GM18517 (cell line): ENCODE measurements around the gene TMEM53.

Source experiments
- ATAC-seq: cut with Tn5 transposase; IDR thresholded peaks from one replicate; pipeline ENCODE4 v1.9.1; 2021; ENCODE audit warnings: mild to moderate bottlenecking, moderate library complexity; ENCODE audit not compliant: unreplicated experiment

Gene TMEM53

DNA sequence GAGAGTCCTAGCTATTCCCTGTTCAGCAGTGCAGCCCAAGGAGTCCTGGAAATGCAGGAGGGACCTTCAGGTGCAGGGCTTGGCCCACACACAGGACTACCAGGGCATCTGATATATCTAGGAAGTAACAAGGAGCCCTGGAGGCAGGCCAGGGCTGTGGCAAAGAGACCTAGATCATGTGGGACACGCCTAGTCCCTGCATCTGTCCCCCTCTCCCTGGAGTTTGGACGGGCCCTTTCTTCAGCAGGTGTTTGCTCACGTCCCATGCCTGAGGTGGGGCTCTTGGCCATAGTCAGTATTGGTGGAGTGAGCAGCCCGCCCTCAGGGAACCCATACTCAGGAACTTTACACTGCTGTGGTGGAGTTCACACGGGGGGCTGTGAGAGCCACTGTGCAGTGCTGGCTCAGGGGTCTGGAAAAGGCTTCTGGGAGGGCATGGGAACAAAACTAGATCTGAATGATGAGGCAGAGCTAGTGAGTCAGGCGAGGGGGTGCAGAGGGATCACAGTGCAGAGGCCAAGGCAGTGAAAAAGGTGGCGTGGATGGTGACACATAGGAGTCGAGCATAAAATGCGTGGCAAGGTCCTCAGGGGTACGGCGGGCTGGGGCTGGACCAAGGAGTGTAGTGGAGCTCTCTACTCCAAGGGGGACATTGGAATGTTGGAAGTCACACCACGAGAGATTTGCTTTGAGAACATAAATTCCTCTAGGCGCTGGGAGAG is 25.6 kb downstream of the TMEM53 start:
- ATAC-seq = no peak

- ATAC-seq = no peak
Measured at GRCh38 chr1:44647896-44648295, 26.4 kb downstream of the TMEM53 start.

GRCh38 chr1:44646261-44647110 is 27.8 kb downstream of the TMEM53 start:
- ATAC-seq = no peak

DNA sequence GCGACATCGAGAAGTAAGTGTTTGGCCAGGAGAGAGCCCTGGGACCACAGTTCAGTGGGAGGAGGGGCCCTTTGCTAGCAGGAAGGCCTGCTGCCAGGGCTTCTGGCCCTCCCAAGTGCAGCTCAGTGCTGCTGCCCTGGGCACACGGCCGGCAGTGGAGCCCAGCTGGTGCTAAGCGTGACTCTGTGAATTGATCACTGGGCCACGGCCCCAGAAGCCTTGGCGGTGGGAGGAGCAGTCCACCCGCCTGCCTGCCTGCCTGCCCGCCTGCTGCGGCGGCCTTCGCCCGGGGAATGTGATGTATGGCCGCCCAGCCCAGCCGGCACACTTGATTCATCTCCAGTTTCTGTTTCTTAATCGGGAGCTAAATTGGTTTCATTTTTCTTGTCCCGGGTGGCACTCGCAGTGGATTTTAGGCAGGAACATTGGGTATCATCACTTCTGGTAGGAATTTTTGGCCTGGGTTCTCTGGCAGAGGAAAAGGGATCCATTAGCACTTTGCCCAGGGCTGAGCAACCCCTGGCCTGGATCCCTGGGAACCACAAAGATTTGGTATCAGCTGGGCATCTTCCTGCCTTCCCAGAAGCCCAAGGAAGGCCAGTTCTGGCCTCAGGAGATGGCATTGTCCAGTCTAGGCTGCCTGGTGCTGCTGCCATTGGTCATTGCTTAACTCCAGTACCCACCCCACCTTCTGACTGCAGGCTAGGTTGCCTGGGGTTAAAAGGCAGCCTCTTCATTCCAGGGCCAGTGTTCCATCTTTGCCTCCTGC is 28.6 kb downstream of the TMEM53 start:
- no peak for ATAC-seq

DNA sequence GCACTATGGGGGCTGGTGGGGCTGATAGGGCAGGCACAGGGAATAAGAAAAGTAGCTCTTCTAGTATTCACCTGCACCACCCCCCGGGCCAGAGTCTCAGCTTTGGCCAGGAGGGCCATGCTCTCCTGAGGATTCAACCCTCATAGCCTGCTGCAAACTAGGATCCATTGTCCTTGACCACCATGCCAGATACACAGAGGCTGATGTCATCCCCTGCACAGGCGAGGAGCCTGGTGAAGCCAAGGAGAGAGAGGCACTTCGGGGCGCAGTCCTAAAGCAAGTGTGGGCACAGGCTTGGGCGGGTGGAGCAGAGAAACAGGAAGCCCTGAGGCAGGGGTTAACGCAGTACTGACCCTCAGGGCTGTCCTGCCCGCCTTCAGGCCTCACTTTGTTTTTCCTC is 29.5 kb downstream of the TMEM53 start:
- ATAC-seq = no peak

DNA sequence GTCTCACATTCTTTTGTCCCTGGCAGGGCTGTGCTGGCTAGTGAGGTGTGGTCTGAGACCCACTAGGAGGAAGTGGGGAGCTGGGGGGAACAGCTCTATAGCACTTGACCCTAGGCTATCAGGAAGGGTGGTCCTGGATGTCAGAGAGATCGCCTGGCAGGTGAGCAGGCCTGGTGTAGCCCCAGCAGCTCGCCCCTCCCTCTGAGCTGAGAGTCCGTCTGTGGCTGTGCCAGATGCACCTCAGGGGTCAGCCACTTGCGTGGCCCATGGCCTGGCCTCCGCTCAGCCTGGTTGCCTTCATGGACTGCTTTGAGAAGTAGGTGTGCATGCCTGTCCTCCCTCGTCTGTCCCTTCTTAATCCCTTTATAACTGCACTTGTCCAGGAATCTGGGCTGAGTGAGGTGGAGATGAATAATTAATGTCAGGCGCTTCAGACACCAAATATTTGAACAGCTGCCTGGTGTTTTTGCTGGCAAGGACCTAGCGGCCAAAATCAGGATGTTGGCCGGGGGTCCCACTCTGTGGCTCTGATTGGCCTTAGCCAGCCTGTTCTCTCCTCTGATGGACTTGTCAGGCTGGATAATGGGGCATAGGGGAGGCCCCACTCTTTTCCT is 30.5 kb downstream of the TMEM53 start:
- no peak for ATAC-seq

- ATAC-seq = no peak
Measured at GRCh38 chr1:44642925-44643324, 31.4 kb downstream of the TMEM53 start.

DNA sequence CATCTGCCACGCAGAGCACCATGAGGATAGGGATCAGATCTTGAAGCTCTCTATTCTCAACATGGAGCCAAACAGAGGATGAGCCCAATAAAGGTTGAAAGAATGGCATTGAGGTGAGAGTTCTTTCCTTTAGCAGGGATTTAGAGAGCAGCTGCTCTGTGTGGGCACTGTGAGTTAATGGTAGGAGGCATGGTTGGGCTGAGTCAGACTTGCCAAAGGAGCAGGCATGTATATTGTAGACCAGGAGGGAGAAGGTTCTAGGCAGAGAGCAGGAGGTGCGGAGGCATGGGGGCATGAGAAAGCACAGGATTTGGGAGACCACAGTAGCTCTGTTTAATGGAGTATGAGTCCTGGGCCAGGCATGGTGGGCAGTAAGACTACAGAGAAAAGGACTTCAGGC is 32.0 kb downstream of the TMEM53 start:
- no peak for ATAC-seq

DNA sequence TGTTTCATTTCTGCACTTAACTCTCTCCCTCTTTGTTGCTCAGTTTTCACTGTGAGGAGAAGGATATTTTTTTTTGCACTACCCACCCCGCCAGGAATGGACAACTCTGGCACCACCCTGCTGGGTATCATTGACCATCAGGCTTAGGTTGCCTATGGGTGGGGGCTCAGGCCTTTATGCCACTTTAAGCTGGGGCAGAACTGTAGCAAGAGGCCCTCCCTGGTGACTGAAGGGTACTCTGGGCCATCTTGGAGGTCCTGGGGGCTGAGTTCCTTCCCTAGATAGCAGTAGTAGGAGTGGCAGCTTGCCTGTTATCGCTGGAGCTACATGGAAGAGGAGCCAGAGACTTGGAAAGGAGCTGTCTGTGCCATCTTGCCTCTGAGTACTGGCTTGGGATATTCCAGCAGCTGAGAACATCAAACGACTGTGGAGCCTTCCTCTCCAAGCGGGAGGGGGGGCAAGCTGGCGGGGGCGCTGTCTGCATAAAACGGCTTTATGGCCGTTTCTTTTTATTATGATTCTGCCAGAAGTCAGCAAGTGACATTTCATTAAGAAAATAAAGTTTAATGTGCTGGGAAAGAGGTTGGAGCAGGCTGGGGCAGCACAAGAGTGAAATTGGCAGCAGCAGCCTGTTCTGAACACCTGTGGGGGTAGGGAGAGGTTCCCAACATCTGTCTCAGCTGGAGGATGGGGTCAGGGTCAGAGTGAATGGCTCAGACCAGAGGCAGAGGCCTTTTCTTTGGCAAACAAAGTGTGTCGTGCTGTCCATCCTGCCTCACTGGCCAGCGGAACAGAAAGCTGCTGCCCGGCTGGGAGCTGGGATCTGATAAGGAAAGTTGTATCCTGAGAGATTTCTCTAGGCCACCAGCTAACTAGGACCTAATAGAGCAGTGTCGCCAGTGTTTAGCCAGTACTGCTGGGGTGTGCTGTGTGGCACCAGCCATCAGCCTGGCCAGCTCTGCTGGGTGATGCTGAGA is 32.9 kb downstream of the TMEM53 start:
- no peak for ATAC-seq

GRCh38 chr1:44640200-44640853 is 34.0 kb downstream of the TMEM53 start:
- ATAC-seq = no peak

DNA sequence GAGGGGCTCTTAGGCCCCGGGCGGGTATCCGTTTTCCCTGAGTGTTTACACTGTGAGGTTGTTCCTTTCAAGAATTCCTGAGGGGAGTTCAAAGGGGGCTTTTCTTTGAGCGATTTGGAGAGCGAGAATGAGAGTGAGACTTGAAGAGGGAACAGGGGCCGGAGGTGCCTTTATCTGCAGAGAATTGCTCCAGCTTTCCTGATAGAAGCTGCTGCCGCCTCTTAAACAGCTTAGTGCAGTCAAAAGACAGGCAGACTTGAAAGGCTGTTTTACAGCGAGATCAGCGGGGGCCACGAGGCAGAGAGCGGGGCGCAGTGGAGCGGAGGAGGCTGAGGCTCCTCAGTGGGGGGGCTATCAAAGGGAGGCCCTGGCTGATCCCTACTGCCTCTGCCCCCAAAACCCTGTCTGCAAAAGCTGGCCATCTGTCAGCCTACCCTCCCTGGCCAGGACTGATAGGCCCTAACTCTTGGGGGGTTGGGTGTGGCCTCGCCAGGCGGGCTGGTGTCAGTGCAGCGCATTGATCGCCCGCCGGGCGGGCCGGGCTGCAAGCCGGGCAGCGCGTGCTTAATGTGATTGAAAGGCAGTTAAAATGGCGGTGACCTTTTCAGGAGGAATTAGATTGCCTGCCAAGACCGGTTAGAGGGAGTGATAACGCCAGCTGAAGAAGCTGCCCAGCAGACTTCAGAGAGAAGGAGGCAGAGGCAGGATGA is 36.4 kb downstream of the TMEM53 start:
- ATAC-seq = no peak

GRCh38 chr1:44636688-44637598 is 37.3 kb downstream of the TMEM53 start:
- no peak for ATAC-seq

DNA sequence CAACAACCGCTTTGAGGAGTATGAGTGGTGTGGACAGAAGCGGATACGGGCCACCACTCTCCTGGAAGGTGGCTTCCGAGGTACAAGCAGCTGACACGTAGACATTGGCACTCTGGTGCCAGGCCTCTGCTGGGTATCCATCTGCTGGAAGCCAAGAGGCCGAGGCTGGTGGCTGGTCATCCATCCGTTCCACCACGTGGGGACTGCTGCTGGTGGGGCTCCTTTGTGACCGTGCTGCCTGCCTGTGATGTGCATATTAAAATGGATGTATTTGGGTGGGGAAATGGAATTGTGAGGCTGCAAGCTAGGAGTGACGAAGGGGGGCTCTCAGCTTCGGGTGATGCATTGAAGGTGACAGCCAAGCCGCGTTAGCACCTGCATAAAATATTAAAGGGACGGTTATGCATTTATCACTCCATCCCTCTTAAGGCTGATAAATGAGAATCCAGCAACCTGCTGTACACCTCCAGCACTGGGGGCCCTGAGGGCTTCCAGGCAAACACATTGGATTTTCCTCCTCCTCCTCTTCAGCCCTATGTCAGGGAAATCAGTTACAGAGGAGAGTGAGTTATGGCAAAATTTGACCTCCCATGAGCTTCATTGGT is 38.1 kb downstream of the TMEM53 start:
- no peak for ATAC-seq

DNA sequence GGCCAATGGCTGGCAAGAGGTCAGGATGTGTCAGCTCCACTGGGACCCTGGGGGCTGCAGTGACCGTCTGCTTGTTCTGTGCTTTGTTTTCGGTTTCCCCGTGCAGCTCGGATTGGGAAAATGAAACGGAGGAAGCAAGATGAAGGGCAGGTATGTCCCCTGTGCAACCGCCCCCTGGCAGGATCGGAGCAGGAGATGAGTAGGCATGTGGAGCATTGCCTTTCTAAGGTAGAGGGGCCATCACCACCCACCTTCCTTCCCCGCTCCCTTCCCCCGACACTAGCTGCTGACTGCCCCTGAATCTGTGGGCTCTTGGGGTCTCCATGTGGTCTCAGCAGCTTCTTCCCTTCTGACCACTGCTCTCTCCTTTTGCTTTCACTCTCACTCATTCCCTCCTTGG is 38.8 kb downstream of the TMEM53 start:
- no peak for ATAC-seq

DNA sequence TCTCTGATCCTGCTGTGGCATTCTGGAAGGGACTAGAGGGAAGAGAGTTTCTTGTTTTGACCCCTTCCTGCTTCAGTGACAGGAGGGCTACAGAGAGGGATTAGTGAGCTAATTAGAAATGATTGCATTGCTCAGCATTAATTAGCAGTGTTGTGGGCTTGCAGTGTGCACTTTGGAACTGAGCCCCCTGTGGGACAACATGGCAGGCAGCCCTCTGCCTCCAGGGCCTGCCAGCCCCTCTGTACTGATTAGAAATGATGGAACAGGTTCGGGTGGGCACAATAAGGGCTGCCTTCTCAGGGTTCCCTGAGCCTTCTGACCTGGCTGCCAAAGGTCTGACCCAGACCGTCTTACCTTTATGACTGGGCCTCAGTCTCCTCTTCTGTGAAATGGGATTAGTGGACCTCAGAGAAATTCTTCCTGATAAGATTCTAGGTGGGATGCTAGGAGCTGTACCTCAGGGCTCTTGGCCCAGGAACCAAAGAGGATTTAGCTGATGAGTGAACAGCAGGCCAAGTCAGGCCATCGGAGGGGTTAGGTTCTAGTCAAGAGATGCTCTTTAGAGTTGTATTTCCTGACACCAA is 39.6 kb downstream of the TMEM53 start:
- no peak for ATAC-seq

DNA sequence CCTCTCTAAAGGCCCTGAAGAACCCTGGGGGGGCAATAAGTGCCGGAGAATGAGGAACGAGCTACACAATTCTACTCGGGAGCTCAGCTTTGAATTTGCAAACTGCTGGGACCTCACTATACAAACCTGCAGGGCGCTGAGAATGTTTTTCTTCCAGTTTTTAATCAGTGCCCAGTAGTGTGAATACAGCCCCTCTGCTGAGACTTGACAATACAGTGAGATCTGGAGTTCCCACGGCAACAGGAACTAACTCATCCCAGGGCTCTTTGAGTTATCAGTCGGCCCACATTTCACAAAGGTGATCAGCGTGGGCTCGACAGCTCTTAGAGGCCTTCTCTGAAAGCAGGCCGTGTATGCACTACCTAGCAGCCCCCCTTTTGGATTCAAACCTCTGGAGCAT is 41.7 kb downstream of the TMEM53 start:
- ATAC-seq = no peak
